Measurements from ENCODE around the gene STK32B. TPM values are rescaled to one million over a fixed set of nuclear protein-coding genes. Genes with fewer than 3 reads are reported as not detected.

The STK32B gene
- total and polyA plus RNA-seq, 2 of the 8 experiments (the other 6 are each of a cell fraction or from before 2014, with no cell fraction given), result 2.3 to 2.5 TPM

DNA sequence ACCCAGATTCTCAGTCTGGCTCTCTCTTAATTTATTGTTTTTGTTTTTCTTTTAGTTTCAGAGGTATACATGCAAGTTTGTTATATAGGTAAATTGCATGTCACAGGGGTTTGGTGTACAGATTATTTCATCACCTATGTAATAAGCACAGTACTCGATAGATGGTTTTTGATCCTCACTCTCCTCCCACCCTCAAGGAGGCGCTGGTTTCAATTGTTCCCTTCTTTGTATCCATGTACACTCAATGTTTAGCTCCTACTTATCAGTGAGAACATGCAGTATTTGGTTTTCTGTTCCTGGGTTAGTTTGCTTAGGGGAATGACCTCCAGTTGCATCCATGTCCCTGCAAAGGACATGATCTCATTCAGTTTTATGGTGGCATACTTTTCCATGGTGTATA lies 198.4 kb downstream of the STK32B start:
- no peak overlapping the region for H4K91ac ChIP-seq (replicated peaks; ENCODE audit: insufficient read length, low read length)
- H3K4me1 ChIP-seq (replicated peaks in 1 of 4; ENCODE audit: control insufficient read depth in 3 of 4, insufficient read depth in 4 of 4, low read length in 3 of 4), result no peaks in the 10 kb centered on the region
- H4K5ac ChIP-seq (ENCODE audit: insufficient read length, low read depth, low read length), result no peak overlapping the region
- no peak overlapping the region for H2BK120ac ChIP-seq (replicated peaks; ENCODE audit: low read depth, low read length)
- peaks cover 9 to 17% of the 10 kb centered on the region in 2 experiments for H3K9me3 ChIP-seq (ENCODE audit: insufficient read depth in 2 of 2, low read depth in 1 of 2, low read length in 1 of 2)
- no peak overlapping the region for H3K14ac ChIP-seq (ENCODE audit: insufficient read length)
- H3K27ac ChIP-seq (ENCODE audit: low read depth, low read length), result no peak overlapping the region
- no peak overlapping the region for H2AFZ ChIP-seq (ENCODE audit: low read length)
- WGBS, 2 experiments (ENCODE audit: extremely low coverage in 1 of 2, insufficient coverage in 1 of 2, insufficient read length in 1 of 2, insufficient replicate concordance in 2 of 2, low coverage in 1 of 2, low lambda C conversion rate in 2 of 2, missing lambda C conversion rate in 1 of 2), result 100% methylated on average over 2 of the region's 2 CpGs; no CpG with 5 or more reads in 1 of the 2 experiments
- no peak overlapping the region for H2BK15ac ChIP-seq (ENCODE audit: low read length)
- no peak for DNase-seq (ENCODE audit: low read depth in 1 of 2, low spot score in 2 of 2)
- no peak overlapping the region for H3K18ac ChIP-seq (ENCODE audit: extremely low read depth, low read length)
- CTCF ChIA-PET (ENCODE audit: partially characterized antibody), result interaction anchor here (1.2 kb wide), 1 partner anchor 164 kb away, joined by 3 read pairs; no protein-coding TSS in a partner anchor
- no peaks in the 10 kb centered on the region for H3K79me2 ChIP-seq (ENCODE audit: control insufficient read depth in 1 of 2, insufficient read depth in 2 of 2, low read length in 2 of 2)
- no peak overlapping the region for H2BK5ac ChIP-seq (ENCODE audit: low read depth, low read length)
- no peak overlapping the region for H3K23ac ChIP-seq (ENCODE audit: insufficient read length)
- H4K8ac ChIP-seq (ENCODE audit: extremely low read depth, insufficient read depth, low read length), result no peak overlapping the region
- no peak for FAIRE-seq
- H3K4me2 ChIP-seq (ENCODE audit: insufficient read depth in 1 of 2, low read depth in 2 of 2, low read length in 2 of 2), result no peak overlapping the region
- H3K23me2 ChIP-seq (ENCODE audit: low read depth, low read length), result no peaks in the 10 kb centered on the region; the same call in 1 of the 2 replicates
- H2AK5ac ChIP-seq (ENCODE audit: low read depth, low read length), result no peak overlapping the region
- POLR2A ChIA-PET (ENCODE audit: partially characterized antibody), result no interaction called here
- H4K20me1 ChIP-seq (replicated peaks in 1 of 2; ENCODE audit: control insufficient read depth in 1 of 2, insufficient read depth in 2 of 2, low read length in 2 of 2), result no peaks in the 10 kb centered on the region
- H3K4me3 ChIP-seq (ENCODE audit: extremely low read depth in 1 of 4, insufficient read depth in 2 of 4, low read depth in 3 of 4, low read length in 4 of 4), result no peak overlapping the region
- H3K79me1 ChIP-seq (ENCODE audit: low read depth, low read length), result no peaks in the 10 kb centered on the region
- H3K4ac ChIP-seq (replicated peaks; ENCODE audit: insufficient read length, low read depth, low read length), result no peak overlapping the region
- H2BK20ac ChIP-seq (ENCODE audit: low read length), result no peak overlapping the region
- no peaks in the 10 kb centered on the region for H3K27me3 ChIP-seq (replicated peaks in 1 of 4; ENCODE audit: control insufficient read depth in 3 of 4, extremely low read depth in 1 of 4, insufficient read depth in 3 of 4, low read length in 3 of 4)
- no peak overlapping the region for H2BK12ac ChIP-seq (ENCODE audit: low read depth, low read length)
- no peaks in the 10 kb centered on the region for H3K36me3 ChIP-seq (ENCODE audit: control insufficient read depth in 2 of 4, insufficient read depth in 4 of 4, low read length in 3 of 4)
- no peak overlapping the region for H3K56ac ChIP-seq (replicated peaks; ENCODE audit: insufficient read length, low read depth, low read length)
- no peak overlapping the region for H3K9ac ChIP-seq (replicated peaks in 1 of 4; ENCODE audit: extremely low read depth in 1 of 4, low read depth in 3 of 4, low read length in 3 of 4)
- TF ChIP-seq, protein P1, sequence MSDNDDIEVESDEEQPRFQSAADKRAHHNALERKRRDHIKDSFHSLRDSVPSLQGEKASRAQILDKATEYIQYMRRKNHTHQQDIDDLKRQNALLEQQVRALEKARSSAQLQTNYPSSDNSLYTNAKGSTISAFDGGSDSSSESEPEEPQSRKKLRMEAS (IDR thresholded peaks at IDR 0.05), result no peak
- TF ChIP-seq POLR2A (IDR thresholded peaks at IDR 0.05; ENCODE audit: control extremely low read depth in 1 of 2, low read depth in 2 of 2, low read length in 2 of 2) (no peak), BACH1 (IDR thresholded peaks at IDR 0.05; ENCODE audit: low read length) (no peak)

Measured in H1 (cell line).